ENCODE measurements around the gene GALNT12.

- TF ChIP-seq CTCF (IDR thresholded peaks at IDR 0.05; ENCODE audit: poor library complexity) (no peak), EZH2phosphoT487 (IDR thresholded peaks at IDR 0.05; ENCODE audit: low read depth, severe bottlenecking, unreplicated experiment) (no peak), EZH2 (IDR thresholded peaks at IDR 0.05; ENCODE audit: borderline replicate concordance) (no peak)
These were observed 15.2 kb downstream of the GALNT12 start for GRCh38 chr9:98822661-98823060.

All from hepatocyte (in vitro differentiated cells).